HEK293 (cell line): Measurements from ENCODE around the gene PDE12.

Experiments
- CTCF ChIA-PET: fragments of 350-600 bp; formaldehyde crosslinking; extraction: SDS; loops from one replicate; lab custom pipeline; 2021; ENCODE audit warnings: antibody characterized with exemption; lab: Yijun Ruan, JAX
- POLR2A ChIA-PET: fragments of 300-600 bp; formaldehyde crosslinking; extraction: SDS; loops from one replicate; lab custom pipeline; 2020; ENCODE audit warnings: antibody characterized with exemption, inconsistent platforms; lab: Yijun Ruan, JAX
- H3K27ac ChIP-seq: fragments of 200-500 bp; sonication (Bioruptor generic); 2 replicates; pipeline ENCODE4 v1.5.1; 2014; ENCODE audit warnings: low read depth, low read length, control low read depth, inconsistent platforms; ENCODE audit errors: extremely low read depth
- H3K36me3 ChIP-seq, 2 experiments: fragments of 200-500 bp in 1 of 2; sonication (Bioruptor generic) in 1 of 2; 1 replicate in 1 of 2; 2 replicates in 1 of 2; pipeline ENCODE4 v1.5.1; 2014 to 2017; ENCODE audit warnings: inconsistent platforms in 2 of 2, low read length in 2 of 2; ENCODE audit not compliant: control insufficient read depth in 2 of 2, insufficient read depth in 1 of 2
- H3K4me1 ChIP-seq: fragments of 200-500 bp; sonication (Bioruptor generic); 2 replicates; pipeline ENCODE4 v1.5.1; 2014; ENCODE audit warnings: mild to moderate bottlenecking, low read length, inconsistent platforms; ENCODE audit not compliant: control insufficient read depth, insufficient read depth
- H3K4me3 ChIP-seq: 2 replicates; pipeline ENCODE4 v1.5.1; 2011; ENCODE audit warnings: low read depth, mild to moderate bottlenecking, control low read depth, low read length, moderate library complexity
- H3K9me3 ChIP-seq: fragments of 200-500 bp; sonication (Bioruptor generic); 2 replicates; pipeline ENCODE4 v1.5.1; 2014; ENCODE audit warnings: low read depth, low read length, inconsistent platforms; ENCODE audit not compliant: control insufficient read depth, insufficient read depth
- ELK4 ChIP-seq: IDR thresholded peaks from 2 replicates; pipeline ENCODE4 v1.6.1; 2011; ENCODE audit warnings: mild to moderate bottlenecking, low read depth, low read length, borderline replicate concordance
- GLI2 ChIP-seq: fragments of 450-650 bp; formaldehyde crosslinking; IDR thresholded peaks from 2 replicates; pipeline ENCODE4; 2017; ENCODE audit warnings: missing biosample characterization, missing genetic modification characterization, low read depth, borderline replicate concordance
- GLIS1 ChIP-seq: fragments of 450-650 bp; formaldehyde crosslinking; IDR thresholded peaks from 2 replicates; pipeline ENCODE4 v1.5.1; 2016; ENCODE audit warnings: missing biosample characterization, missing genetic modification characterization
- HIC1 ChIP-seq: fragments of 450-650 bp; formaldehyde crosslinking; IDR thresholded peaks from 2 replicates; pipeline ENCODE4 v1.5.1; 2016; ENCODE audit warnings: missing biosample characterization, missing genetic modification characterization
- INSM2 ChIP-seq: fragments of 450-650 bp; formaldehyde crosslinking; IDR thresholded peaks from 2 replicates; pipeline ENCODE4 v1.5.1; 2016; ENCODE audit warnings: missing biosample characterization, missing genetic modification characterization
- KLF7 ChIP-seq: fragments of 450-650 bp; formaldehyde crosslinking; IDR thresholded peaks from 2 replicates; pipeline ENCODE4 v1.5.1; 2016; ENCODE audit warnings: missing biosample characterization, missing genetic modification characterization, borderline replicate concordance
- MYNN ChIP-seq: fragments of 450-650 bp; formaldehyde crosslinking; IDR thresholded peaks from 2 replicates; pipeline ENCODE4 v1.5.1; 2016; ENCODE audit warnings: missing biosample characterization, missing genetic modification characterization, borderline replicate concordance
- PRDM1 ChIP-seq: fragments of 450-650 bp; formaldehyde crosslinking; IDR thresholded peaks from 2 replicates; pipeline ENCODE4; 2016; ENCODE audit warnings: missing biosample characterization, missing genetic modification characterization
- SALL2 ChIP-seq: fragments of 450-650 bp; formaldehyde crosslinking; IDR thresholded peaks from 2 replicates; pipeline ENCODE4 v1.5.0; 2017; ENCODE audit warnings: missing biosample characterization, mild to moderate bottlenecking, missing genetic modification characterization, borderline replicate concordance
- SP7 ChIP-seq: fragments of 450-650 bp; formaldehyde crosslinking; IDR thresholded peaks from 2 replicates; pipeline ENCODE4 v1.5.1; 2016; ENCODE audit warnings: missing biosample characterization, missing genetic modification characterization
- ZBTB49 ChIP-seq: fragments of 450-650 bp; formaldehyde crosslinking; IDR thresholded peaks from 2 replicates; pipeline ENCODE4 v1.5.1; 2016; ENCODE audit warnings: missing biosample characterization, missing genetic modification characterization, low read depth
- ZEB2 ChIP-seq: fragments of 450-650 bp; formaldehyde crosslinking; IDR thresholded peaks from 2 replicates; pipeline ENCODE4 v1.5.1; 2016; ENCODE audit warnings: missing biosample characterization, missing genetic modification characterization
- ZNF16 ChIP-seq: fragments of 450-650 bp; formaldehyde crosslinking; IDR thresholded peaks from 2 replicates; pipeline ENCODE4 v1.5.1; 2016; ENCODE audit warnings: low read depth, missing biosample characterization, missing genetic modification characterization
- ZNF23 ChIP-seq: fragments of 450-650 bp; formaldehyde crosslinking; IDR thresholded peaks from 2 replicates; pipeline ENCODE4 v1.5.1; 2016; ENCODE audit warnings: missing biosample characterization, missing genetic modification characterization, borderline replicate concordance
- ZNF335 ChIP-seq: fragments of 450-650 bp; formaldehyde crosslinking; conservative IDR thresholded peaks from 2 replicates; pipeline ENCODE4 v1.5.1; 2016; ENCODE audit warnings: missing biosample characterization, missing genetic modification characterization
- ZNF350 ChIP-seq: fragments of 450-650 bp; formaldehyde crosslinking; IDR thresholded peaks from 2 replicates; pipeline ENCODE4 v1.5.0; 2017; ENCODE audit warnings: missing biosample characterization, mild to moderate bottlenecking, missing genetic modification characterization
- ZNF354C ChIP-seq: fragments of 450-650 bp; formaldehyde crosslinking; IDR thresholded peaks from 2 replicates; pipeline ENCODE4 v1.5.1; 2016; ENCODE audit warnings: missing biosample characterization, missing genetic modification characterization, low read depth, borderline replicate concordance
- ZNF366 ChIP-seq: fragments of 450-650 bp; formaldehyde crosslinking; conservative IDR thresholded peaks from 2 replicates; pipeline ENCODE4 v1.5.1; 2016; ENCODE audit warnings: missing biosample characterization, missing genetic modification characterization
- ZNF501 ChIP-seq: fragments of 450-650 bp; formaldehyde crosslinking; IDR thresholded peaks from 2 replicates; pipeline ENCODE4 v1.5.1; 2016; ENCODE audit warnings: missing biosample characterization, missing genetic modification characterization
- ZNF549 ChIP-seq: fragments of 450-650 bp; IDR thresholded peaks from 2 replicates; pipeline ENCODE4 v1.5.1; 2018; ENCODE audit warnings: missing biosample characterization, missing genetic modification characterization, mild to moderate bottlenecking, inconsistent platforms, moderate library complexity
- ZNF561 ChIP-seq: fragments of 450-650 bp; IDR thresholded peaks from 2 replicates; pipeline ENCODE4 v1.5.1; 2018; ENCODE audit warnings: missing biosample characterization, missing genetic modification characterization, borderline replicate concordance
- ZNF585B ChIP-seq: fragments of 450-650 bp; formaldehyde crosslinking; IDR thresholded peaks from 2 replicates; pipeline ENCODE4 v1.5.1; 2016; ENCODE audit warnings: missing biosample characterization, missing genetic modification characterization
- ZNF600 ChIP-seq: fragments of 450-650 bp; formaldehyde crosslinking; IDR thresholded peaks from 2 replicates; pipeline ENCODE4 v1.5.1; 2016; ENCODE audit warnings: missing biosample characterization, missing genetic modification characterization
- ZNF624 ChIP-seq: fragments of 450-650 bp; formaldehyde crosslinking; IDR thresholded peaks from 2 replicates; pipeline ENCODE4 v1.5.1; 2017; ENCODE audit warnings: missing biosample characterization, missing genetic modification characterization
- ZNF791 ChIP-seq: fragments of 450-650 bp; formaldehyde crosslinking; IDR thresholded peaks from 2 replicates; pipeline ENCODE4 v1.5.1; 2016; ENCODE audit warnings: missing biosample characterization, missing genetic modification characterization

The PDE12 gene

GRCh38 chr3:57598765-57599360 is 42.8 kb downstream of the PDE12 start:
- H3K36me3 ChIP-seq: peaks cover 0 to 12% of the 10 kb centered on the region in 2 experiments; a peak in 2 of 3 replicates
- H3K4me1 ChIP-seq: no peaks in the 10 kb centered on the region
- H3K9me3 ChIP-seq: no peaks in the 10 kb centered on the region
- TF ChIP-seq KLF7 (no peak), ZNF600 (tag by site-specific recombination) (no peak), ELK4 (no peak), INSM2 (tag by site-specific recombination) (no peak), ZNF561 (tag by site-specific recombination) (no peak), ZNF501 (tag by site-specific recombination) (no peak), MYNN (tag by site-specific recombination) (no peak), SALL2 (tag by site-specific recombination) (no peak), ZNF350 (no peak), SP7 (tag by site-specific recombination) (no peak), ZNF624 (tag by site-specific recombination) (no peak), ZNF335 (tag by site-specific recombination) (no peak), ZEB2 (tag by site-specific recombination) (no peak), HIC1 (tag by site-specific recombination) (no peak), ZNF354C (tag by site-specific recombination) (no peak), ZNF16 (tag by site-specific recombination) (no peak), GLIS1 (tag by site-specific recombination) (no peak), ZNF549 (tag by site-specific recombination) (no peak)
- H3K4me3 ChIP-seq: peak overlapping the region; percentile 73; the same call in 1 of the 2 replicates
- peak overlapping the region; percentile 75; the same call in 1 of the 2 replicates for H3K27ac ChIP-seq
- ChIA-PET POLR2A (no interaction called here), CTCF (interaction anchor here (0.7 kb wide), 1 partner anchor 48 kb away, joined by 3 read pairs; no protein-coding TSS in a partner anchor)

GRCh38 chr3:57600195-57600594 is 44.1 kb downstream of the PDE12 start:
- CTCF ChIA-PET: no interaction called here
- Histone ChIP-seq H3K27ac (no peak overlapping the region), H3K4me3 (no peak overlapping the region), H3K4me1 (no peaks in the 10 kb centered on the region), H3K36me3 (peaks cover 0 to 7% of the 10 kb centered on the region in 2 experiments; a peak in 2 of 3 replicates)
- POLR2A ChIA-PET: interaction anchor here (0.6 kb wide), 1 partner anchor 19 kb away, joined by 6 read pairs; no protein-coding TSS in a partner anchor
- no peak for TF ChIP-seq ZNF585B (tag by site-specific recombination)
- TF ChIP-seq ZNF366 (tag by site-specific recombination): peak; percentile 53; the same call in 1 of the 2 replicates
- no peak for TF ChIP-seq ZNF791 (tag by site-specific recombination)
- TF ChIP-seq ZNF23: no peak
- peak; percentile 85 for TF ChIP-seq PRDM1
- no peak for TF ChIP-seq GLI2 (tag by site-specific recombination)
- TF ChIP-seq ZBTB49 (tag by site-specific recombination): no peak
- TF ChIP-seq, all 188 proteins: peak for 2
- no peaks in the 10 kb centered on the region for H3K9me3 ChIP-seq
